ENCODE measurements around the gene PLD1.
"Not testable (repeated sequence)": the region's sequence is repeated elsewhere in the genome, so short reads cannot be mapped to it uniquely, and the experiment has no call there.

Gene PLD1

DNA sequence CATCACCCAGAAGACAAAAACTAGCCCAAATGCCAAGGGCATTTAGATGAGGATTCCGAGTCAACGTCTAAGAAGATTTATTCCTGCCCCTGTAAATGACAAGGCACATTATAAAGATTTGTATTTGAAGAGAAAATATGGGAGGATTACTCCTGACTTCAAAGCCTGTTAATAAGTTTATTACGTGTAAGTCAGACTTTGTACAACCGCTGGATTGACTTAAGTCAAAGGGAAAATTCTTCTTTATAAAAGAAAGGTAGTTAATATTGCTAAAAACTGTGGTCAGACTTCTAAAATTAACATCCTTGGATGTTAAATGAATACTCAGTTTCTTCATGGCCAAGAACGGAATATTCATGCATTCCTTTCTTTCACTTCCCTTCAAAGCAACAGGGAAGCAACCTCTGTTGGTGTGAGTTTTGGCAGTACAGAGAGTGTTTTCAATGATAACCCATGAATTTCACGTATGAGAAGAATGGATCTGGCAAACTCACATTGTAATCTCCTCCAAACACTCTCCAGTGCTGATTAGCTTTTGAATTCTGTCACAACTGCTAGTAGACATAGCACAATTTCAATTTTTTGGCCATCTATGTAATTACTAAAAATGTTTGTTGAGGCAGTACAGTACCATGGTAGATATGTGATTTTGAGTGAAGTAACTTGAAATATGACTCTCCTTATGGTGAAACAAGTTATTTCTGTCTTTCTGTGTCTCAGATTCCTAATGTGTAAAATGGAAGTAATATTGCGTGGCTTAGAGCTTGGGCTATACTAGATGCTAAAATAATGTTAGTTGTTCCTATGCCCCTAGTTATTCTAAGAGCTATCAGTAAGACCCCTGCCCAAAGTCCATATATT, 62.0 kb downstream of the PLD1 start:
- no peak for DNase-seq (ENCODE audit: insufficient read length, low spot score)
- FAIRE-seq = no peak

DNA sequence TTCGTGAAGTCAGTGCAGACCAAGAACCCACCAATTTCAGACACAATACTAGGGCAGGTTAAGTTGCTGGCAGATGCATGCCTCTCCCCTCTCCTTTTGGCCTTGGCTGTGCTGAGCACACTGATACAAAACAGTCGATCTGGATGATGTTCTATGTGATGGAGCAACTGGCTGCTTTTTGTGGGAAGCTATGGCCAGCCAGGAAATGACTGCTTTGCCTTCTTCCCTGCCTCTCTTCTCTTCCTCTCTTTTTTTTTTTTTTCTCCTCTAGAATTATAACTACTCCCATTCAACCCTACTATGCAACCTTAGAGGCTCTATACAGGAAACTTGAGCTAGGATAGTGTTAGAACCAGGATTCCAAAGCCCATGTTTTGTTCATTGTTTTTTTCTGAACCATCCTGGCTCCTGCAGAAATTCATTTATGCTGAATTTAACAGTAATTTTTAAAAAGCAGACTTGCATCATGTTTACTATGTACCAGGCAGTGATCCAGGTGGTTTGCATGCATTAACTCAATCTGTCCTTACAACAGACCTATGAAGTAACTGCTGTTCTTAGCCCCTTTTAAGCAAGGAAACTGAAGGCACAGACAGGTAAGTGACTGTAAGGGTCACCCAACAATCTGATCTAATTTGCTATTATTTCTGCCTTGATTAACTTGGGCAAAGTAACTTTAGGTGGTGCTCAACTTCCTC, 62.9 kb downstream of the PLD1 start:
- FAIRE-seq = no peak

DNA sequence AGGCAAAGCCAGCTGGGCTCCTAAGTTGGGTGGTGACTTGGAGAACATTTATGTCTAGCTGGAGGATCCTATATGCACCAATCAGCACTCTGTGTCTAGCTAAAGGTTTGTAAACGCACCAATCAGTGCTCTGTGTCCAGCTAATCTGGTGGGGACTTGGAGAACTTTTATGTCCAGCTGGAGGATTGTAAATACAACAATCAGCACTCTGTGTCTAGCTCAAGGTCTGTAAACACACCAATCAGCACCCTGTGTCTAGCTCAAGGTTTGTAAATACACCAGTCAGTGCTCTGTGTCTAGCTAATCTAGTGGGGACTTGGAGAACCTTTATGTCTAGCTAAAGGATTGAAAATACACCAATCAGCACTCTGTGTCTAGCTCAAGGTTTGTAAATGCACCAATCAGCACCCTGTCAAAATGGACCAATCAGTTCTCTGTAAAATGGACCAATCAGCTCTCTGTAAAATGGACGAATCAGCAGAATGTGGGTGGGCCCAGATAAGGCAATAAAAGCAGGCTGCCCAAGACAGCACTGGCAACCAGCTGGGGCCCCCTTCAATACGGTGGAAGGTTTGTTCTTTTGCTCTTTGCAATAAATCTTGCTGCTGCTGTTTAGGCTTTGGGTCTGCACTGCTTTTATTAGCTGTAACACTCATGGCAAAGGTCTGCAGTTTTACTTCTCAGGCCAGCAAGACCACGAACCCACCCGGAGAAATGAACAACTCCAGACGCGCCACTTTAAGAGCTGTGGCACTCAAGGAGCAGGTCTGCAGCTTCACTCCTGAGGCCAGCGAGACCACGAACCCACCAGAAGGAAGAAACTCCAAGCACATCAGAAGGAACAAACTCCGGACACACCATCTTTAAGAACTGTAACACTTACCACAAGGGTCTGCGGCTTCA, 63.7 kb downstream of the PLD1 start:
- not testable (repeated sequence) for FAIRE-seq; DNase-seq (ENCODE audit: insufficient read length, low spot score)

More for the DNA sequence above, 62.9 kb downstream of the PLD1 start:
- no peak for DNase-seq (ENCODE audit: insufficient read length, low spot score)

DNA sequence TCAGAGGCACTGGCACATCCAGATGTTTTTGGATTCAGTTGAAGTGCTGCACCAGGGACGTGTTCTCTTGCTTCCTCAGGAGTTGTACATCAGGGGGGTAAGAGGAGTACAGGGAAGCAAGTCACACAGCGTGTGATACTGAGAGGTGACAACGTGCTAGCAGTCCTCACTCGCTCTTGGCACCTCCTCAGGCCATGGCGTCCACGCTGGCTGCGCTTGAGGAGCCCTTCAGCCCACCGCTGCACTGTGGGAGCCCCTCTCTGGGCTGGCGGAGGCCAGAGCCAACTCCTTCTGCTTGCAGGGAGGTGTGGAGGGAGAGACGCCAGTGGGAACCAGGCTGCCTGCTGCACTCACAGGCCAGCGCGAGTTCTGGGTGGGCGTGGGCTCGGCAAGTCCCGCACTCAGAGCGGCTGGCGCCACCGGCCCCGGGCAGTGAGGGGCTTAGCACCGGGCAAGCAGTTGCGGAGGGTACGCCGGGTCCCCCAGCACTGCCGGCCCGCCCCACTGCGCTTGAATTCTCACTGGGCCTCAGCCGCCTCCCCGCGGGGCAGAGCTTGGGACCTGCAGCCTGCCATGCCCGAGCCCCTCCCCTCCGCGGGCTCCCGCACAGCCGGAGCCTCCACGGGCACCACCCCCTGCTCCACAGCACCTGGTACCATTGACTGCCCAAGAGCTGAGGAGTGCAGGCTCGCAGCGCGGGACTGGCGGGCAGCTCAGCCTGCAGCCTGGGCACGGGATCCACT, 64.5 kb downstream of the PLD1 start:
- DNase-seq (ENCODE audit: insufficient read length, low spot score) = no peak
- no peak for FAIRE-seq

DNA sequence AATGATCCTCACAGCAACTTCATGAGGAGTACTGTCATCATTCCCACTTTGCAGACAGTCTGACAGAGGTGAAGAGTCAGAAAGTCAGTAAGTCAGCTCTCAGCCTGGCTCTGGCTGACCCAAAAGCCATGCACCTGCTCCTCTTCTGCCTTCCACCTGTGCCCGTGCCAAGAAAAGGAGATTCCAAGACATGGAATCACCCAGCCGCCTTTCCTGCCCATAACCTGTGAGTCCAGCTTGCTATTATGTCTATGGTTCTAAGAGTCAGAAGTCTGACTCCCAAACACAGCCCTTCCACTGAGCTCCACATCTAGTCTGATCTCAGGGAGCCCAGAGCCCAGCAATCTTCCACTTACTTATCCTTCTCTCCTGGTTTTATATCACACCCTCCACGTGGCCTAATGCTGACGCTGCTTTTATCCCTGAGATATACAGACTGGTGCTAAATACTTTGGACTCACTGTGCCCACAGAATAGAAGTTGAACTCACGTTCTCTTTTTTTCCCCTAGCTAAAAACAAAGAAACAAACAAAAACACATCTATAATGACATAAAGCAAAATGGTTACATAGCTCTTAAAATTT, 66.0 kb downstream of the PLD1 start:
- FAIRE-seq = no peak
- DNase-seq (ENCODE audit: insufficient read length, low spot score) = no peak

DNA sequence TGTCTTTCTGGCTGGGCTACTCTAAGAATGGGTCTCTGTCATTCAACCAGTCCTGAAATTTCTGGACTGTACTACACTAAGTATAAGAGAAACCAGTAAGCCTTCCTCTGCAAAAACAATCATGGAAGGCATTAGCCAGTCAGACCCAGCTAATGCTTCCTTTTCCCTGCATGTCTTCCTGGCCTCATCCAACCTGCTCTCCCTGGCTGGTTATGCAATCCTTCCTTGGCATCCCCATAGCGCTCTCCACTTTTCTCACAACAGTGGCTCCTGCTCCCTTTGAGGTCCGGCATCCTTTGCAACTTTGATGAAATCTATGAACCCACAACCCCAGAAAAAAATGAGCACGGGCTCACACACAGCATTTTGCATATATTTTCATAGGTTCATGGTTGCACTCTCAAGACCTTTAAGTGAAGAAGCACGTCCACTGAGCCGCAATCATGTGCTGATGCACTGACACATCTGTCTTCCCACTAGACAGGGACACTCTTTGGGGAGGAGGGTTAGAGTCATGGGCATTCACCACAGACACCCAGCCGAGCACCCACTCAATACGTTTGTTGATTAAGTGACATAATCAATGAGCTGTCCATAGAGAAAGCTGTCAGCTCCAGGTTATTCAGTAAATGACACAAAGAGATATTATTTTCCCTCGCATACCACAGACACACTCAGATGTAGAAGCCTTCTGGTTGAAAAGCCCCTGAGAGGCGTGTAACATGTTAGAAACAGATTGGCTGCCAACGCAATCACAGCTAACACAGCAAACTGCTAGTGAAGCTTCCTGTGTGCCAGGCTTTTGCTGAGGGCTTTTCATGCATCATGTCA, 66.7 kb downstream of the PLD1 start:
- no peak for DNase-seq (ENCODE audit: insufficient read length, low spot score)
- FAIRE-seq = no peak

DNA sequence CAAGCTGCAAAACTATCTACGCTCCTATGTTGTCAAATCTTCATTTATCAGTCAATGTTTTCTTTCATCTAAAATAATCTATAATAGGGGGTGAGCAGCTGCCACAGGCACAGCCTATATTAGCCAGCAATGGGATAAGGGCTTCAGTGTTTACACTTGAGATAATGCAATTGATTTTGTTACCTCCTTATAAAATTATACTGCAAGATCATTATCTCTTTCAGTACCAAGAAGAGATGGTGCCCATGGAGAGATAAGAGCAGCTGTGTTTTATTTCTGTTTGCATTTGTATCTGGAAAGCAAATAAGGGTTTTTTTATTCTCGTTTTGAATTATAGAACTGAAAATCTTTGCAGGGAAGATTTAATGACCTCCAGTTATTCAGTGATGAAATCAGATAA, 68.9 kb downstream of the PLD1 start:
- DNase-seq (ENCODE audit: insufficient read length, low spot score) (no peak), FAIRE-seq (no peak)

DNA sequence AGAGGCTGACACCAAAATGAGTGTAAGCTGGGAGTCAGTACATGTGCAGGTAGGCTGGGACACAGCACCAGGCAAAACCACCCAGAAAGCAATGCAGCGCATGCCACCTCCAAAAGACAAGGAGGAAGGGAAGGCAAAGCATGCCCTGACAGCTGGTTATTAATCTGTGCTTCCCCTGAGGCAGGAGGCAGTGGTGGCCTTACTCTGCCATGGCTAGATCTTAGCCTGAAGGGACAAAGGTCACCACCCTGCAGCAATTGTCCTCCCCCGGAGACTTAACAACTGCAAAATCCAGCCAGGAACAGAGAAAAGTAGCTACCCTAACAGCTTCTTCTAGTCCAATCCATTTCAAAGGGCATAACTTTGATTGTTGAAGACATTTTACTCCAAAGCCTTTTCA, 73.7 kb downstream of the PLD1 start:
- FAIRE-seq (no peak), DNase-seq (ENCODE audit: insufficient read length, low spot score) (no peak)

DNA sequence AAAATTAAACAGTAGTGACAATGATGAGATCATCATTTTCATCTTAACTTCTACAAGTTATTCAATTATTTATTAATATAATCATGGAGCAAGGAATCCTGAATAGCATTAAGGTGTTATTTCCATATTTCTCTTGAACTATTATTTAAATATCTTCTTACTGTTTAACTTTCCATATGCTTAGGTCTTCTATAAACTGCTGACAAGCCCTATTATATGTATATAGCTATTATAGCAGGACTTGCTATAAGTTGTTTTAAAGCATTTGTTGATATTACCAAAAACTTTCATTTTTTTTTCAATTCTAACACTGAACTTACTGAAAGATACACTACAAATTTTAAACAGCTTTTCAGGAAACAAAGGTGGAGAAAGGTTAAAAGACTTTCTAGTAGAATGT, 76.7 kb downstream of the PLD1 start:
- DNase-seq (ENCODE audit: insufficient read length, low spot score) (no peak), FAIRE-seq (no peak)

DNA sequence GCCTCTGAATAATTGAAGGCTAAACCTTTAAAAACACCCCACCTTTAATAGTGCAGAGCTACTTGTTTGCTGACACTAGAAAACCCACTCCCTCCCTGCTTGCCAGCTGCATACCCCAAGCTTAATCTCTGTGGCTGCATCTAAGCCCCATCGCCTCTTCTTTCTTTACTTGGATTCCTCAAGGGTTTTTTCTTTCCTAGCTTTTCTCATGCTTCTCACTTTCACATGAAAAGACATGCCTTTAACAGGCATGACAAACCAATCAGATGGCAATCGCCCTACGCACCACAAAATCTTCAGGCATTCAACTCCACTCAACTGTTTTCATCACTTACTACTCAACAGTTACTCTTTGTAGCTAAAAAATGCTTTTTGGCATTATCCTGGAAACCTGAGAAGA, 77.5 kb downstream of the PLD1 start:
- FAIRE-seq (no peak), DNase-seq (ENCODE audit: insufficient read length, low spot score) (no peak)

DNA sequence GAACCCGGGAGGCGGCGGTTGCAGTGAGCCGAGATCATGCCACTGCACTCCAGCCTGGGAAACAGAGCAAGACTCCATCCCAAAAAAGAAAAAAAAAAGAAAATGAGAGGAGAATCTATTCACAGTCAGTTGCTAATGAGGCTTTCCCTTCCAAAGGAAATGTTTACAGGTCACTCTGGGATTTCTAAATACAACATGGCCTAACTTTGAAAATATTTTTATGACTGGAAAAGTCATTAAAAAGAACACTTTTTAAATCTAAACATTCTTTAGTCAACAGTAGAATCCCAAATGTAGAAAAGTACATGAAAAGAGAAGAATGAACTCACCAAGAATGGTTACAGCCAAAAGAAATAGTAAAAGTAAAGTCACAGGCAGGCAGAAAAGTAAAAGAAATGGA, 78.6 kb downstream of the PLD1 start:
- FAIRE-seq (no peak), DNase-seq (ENCODE audit: insufficient read length, low spot score) (no peak)

DNA sequence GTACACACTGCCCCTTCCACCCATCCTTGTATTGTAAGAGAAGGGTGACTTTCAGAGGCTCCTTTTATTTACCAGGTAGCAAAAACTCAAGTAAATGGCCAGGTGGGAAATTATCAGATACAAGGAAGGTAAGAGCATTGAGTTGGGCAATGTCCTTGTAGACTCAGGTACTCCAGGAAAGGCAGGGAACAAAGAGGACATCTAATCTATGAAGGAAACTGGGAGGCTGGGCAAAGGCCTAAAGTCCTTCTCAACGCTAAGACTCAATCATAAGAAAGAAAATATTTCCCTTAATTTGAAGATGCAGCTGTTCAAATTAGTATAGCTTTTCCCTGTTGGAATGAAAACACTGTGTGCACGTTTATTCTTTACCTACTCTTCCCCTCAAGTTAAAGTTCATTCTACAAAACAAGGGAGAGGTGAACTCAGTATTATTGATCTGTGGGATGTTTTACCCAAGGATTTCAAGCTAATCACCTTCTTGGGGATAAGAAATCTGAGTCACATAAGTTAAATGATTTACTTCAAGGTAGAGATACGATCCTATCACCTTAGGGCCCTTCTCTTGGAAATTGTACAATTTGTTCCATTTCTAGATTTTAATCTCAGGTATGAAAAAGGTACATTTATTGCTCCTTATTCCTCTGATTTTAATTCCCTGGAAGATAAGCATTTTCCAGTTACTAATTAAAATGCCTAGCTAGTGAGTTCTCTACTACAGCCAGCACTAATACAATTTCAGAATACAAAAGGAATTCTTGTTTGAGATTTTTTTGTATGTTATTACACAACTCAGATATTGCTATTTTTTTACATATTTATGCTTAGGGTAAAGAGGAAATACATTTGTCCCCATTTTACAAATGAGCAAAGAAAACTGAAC, 80.6 kb downstream of the PLD1 start:
- no peak for FAIRE-seq

DNA sequence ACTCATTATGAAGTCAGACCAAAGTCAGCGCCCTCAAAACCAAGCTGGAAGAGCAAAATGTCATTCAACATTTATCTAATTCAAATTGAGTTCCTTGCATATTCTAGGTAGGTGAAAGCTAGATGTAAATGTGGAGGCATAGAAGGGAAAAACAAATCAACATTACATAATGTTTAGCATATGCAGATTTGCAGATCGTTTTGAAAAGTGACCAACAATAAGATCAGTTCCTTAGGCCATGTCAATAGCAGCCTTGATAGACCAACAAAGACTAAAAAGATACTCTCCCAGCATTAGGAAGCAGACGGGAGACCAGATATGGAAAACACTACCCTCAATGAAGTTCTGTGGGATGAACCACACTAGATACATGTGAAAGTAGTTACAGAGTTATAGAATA, 83.0 kb downstream of the PLD1 start:
- FAIRE-seq (no peak), DNase-seq (ENCODE audit: insufficient read length, low spot score) (no peak)

More for the DNA sequence above, 80.6 kb downstream of the PLD1 start:
- no peak for DNase-seq (ENCODE audit: insufficient read length, low spot score)

DNA sequence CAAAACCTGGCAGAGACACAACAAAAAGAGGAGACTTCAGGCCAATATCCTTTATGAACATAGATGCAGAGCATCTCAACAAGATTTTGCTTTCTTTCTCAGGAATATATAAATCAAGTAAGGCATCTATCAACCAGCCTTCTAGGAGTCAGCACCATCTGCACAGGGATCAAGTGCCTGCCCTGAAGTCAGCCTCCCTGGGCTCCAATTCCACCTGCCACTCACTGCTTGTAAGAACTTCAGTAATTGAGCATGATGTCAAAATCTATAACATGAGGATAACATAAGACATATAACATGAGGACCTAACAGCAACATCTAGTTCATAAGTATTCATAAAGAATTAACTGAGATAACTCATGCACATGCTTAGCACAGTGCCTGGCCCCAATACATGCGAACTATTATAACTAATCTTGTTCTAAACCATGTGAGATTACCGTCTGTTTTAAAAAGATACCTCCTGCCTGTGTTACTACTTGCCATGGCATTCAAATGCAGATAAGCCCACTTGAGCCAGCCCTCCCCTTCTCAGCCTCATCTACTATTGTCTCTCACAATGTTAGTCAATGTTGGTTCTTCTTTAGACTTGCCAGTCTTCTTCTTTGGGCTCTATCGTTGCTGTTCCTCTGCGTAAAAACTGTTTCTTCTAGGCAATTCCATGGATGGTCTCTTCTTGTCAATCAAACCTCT, 91.6 kb downstream of the PLD1 start:
- DNase-seq (ENCODE audit: insufficient read length, low spot score) (no peak), FAIRE-seq (no peak)

DNA sequence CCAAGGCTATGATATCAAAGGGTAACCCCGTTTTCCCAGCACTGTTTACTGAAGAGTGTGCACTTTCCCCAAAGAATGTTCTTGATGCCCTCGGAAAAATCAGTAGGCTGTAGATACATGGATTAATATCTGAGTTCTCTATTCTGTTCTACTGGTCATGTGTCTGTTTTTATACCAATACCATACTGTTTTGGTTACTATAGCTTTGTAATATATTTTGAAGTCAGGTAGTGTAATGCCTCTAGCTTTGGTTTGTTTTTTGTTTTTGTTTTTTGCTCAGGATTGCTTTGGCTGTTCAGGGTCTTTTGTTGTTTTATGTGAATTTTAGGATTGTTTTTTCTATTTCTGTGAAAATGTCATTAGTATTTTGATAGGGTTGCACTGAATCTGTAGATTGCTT, 95.1 kb downstream of the PLD1 start:
- DNase-seq (ENCODE audit: insufficient read length, low spot score) = no peak
- FAIRE-seq = no peak

DNA sequence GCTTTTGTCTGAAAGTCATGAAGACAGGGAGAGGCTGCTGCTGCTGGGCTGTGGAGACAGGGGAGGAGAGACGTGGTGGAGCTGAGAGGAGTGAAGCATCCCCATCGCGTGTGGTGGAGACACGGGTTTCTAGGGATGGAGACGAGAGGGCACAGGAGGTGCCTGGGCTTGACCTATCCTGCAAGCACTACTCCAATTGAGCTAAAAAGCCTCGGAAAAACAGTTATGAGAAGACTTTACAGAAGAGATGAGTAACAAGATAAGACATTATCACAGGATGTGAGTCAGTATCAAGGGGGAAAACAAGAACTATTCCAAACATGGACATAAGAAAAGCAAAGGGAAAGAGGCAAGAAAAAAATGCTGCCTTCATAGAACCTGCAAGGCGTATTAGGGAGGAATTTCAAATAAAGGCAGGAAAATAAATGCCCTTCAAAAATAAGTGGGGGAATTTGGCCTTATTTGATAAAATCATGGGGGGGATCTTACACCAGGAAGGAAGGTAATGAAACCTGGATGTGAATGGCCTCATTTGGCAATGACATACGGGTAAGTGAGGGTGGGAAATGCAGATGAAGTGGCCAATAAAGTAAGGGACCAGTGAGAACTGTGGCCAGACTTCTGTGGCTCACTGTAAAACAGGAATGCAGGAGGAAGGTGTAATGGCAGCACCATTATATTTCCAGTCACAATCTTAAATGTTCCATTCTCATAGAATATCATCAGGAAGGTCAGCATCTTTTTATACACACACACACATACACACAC, 97.9 kb downstream of the PLD1 start:
- DNase-seq (ENCODE audit: insufficient read length, low spot score) (peak; percentile 34), FAIRE-seq (no peak)
